ENCODE data around the gene CR1.
A peak's percentile ranks its signal among the peaks of the same experiment; 100 is the strongest.
"Not testable (repeated sequence)": the region's sequence is repeated elsewhere in the genome, so short reads cannot be mapped to it uniquely, and the experiment has no call there.

Gene CR1

DNA sequence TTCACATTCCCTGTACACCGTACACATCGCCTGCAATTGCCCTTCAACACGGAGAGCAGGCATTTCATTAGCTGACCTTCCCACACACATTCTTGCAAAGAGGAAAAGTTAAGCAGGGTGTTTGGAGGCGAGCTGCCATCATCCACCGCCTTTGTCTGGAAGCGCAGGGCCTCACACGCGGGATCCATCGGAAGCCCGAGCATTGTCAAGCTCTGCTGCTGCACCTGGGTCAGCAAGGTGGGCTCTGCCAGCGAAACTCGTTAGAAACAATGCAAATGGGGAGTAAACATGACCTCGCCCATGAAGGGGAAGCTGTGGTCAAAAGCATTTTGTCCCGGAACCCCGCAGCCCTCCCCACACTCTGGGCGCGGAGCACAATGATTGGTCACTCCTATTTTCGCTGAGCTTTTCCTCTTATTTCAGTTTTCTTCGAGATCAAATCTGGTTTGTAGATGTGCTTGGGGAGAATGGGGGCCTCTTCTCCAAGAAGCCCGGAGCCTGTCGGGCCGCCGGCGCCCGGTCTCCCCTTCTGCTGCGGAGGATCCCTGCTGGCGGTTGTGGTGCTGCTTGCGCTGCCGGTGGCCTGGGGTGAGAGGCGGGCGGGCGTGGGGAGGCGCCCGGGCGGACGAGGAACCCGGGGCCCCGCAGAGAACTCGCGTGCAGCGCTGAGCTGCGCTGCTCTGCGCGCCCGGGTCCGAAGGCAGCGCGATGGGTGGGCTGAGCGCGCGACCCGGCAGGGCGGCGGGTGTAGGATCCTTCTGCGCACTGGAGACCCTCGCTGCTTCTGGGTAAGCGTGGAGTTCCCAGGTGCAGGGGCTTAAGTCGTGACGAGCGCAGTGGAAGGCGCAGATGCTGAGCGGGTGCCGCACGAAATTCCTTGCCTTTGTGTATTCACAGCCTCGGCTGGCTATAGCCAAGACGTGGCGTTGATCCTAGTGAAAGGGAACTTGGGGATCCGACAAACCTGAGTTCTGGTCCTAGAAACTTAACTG, at the start of gene CR1:
Gene CR1 (plus strand): TSS at position 357 of the 992 bp plus-strand sequence. CDS start 111 bp downstream, at position 468.
- DNase-seq (ENCODE audit: low read depth): peak; percentile 7

DNA sequence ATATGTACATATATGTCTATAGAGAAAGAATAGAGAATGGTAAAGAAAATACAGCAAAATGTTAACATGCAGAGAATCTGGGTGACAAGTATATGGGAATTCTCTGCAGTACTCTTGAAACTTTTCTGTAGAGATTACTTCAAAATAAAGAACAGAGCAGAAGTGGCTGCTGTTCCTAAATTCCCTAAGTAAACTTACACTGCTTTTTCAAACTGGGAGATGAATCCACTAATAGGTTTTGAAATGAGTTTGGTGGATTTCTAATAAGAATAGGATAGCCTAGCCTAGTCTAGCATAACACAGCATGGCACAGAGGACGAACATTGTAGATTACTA, 42.3 kb upstream of the CR1 start:
- DNase-seq (ENCODE audit: low read depth): no peak

DNA sequence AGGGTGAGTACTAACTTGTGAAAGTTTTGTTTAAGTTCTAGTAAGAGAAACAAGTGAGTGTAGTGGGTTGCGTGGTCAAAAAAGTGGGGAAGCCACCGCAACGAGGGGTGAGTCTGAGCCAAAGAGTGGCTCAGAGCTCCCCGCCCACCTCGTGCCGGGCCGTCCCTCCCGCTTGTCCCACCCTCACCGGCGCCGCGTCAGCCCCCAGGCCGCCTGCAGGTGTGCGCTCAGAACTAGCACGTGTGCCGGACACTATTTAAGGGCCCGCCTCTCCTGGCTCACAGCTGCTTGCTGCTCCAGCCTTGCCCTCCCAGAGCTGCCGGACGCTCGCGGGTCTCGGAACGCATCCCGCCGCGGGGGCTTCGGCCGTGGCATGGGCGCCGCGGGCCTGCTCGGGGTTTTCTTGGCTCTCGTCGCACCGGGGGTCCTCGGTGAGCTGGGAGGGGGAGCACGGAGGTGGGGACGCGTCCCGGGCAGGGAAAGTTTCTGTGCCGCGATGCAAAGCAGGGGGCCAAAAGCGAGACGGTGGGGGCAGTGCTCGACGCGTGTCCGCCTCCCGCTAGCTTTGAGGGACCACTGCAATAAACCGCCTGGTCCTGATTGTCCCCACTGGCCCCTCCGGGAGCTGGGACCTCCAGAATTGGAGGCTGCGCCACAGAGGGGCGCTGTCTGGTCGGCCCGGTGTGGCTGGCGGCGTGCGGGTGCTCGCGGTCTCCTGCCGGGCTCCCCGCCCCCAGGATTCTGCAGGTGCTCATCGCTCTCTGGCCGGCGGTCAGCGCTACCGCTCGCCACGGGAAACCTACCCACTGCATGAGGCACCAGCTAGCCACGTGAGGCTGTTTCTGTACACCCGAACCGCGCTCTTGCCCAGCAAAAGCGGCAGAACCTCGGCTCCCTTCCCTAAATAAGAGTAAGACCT, 41.7 kb upstream of the CR1 start, which contains the start of gene CR2:
Gene CR2 (plus strand): TSS at position 283 of the 919 bp plus-strand sequence. CDS start 91 bp downstream, at position 374.
- no peak for DNase-seq (ENCODE audit: low read depth)

GRCh38 chr1:207455183-207455754, 40.7 kb upstream of the CR1 start:
- no peak for DNase-seq (ENCODE audit: low read depth)

DNA sequence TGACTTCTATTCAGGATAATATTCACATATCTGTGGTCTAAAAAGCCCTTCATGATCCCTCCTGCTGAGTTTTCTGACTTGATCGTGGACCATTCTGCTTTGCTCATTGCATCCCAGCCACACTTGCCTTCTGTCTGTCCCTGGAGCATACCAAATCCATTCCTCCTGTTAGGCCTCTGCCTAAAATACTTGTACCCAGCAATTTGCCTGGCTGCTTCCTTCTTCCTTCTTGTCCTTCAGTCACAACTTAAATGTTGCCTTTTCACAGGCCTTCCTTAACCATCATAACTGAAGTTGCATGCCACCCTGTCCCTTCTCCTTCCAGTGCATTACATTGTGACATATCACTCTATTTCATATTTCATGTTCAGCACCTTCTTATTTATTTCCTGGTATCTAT, 37.5 kb upstream of the CR1 start:
- DNase-seq (ENCODE audit: low read depth): no peak

GRCh38 chr1:207459008-207459407, 36.9 kb upstream of the CR1 start:
- DNase-seq (ENCODE audit: low read depth): no peak

DNA sequence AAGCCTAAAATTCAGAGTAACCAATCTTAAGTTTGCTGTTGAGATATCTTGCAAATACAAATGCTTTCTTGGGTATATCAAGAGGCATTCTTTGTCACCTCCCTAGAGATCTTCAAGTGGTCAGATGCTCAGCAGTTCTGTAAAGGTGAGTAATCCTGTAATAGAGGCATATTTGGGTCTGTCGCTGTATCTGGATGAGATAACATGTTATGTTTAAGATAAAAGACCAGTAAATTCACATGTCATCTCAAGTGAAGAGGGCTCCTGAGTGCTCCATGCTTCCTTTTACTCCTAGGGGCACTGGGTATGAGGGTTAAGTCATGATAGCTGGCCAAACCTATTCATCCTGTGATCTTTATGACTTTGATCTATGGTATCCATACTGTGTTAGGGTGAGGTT, 34.3 kb upstream of the CR1 start:
- no peak for DNase-seq (ENCODE audit: low read depth)

DNA sequence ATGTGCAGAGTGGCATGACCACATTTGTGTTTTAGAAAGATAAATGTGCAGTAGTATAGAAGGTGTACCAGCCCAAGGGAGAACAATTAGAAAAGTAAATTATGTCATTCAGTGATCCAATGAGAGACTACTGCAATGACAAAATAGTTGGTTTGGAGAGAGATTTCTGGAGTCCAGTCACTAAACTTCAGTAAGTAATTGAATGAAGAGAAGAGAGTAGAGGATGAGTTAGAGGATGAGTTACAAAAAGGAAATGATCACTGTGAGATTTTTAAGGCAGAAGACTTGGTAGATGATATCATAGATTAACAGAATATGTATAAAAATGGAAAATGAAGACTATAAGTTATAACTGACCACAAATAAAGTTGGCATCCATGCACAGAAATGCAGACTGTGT, 33.4 kb upstream of the CR1 start:
- no peak for DNase-seq (ENCODE audit: low read depth)

- DNase-seq (ENCODE audit: low read depth): peak; percentile 68
These were observed 32.9 kb upstream of the CR1 start for GRCh38 chr1:207463021-207463420.

GRCh38 chr1:207463571-207463970, 32.4 kb upstream of the CR1 start:
- DNase-seq (ENCODE audit: low read depth): no peak

DNA sequence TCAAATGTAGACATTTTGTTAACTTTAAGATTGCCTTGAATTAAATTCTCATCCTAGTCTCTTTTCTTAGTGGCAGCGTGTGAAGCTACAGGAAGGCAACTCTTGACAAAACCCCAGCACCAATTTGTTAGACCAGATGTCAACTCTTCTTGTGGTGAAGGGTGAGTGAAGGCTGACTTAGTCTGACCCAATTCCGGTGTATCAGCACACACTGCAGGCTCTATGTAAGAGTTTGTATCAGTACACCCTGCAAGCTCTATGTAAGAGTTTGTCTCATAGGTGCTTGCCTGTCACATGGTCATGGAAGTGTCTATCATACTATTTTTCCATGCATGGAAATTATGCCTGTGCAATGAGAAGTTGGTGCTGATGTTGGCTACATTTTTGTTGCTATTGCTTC, 25.0 kb upstream of the CR1 start:
- DNase-seq (ENCODE audit: low read depth): no peak

GRCh38 chr1:207474210-207474609, 21.7 kb upstream of the CR1 start:
- no peak for DNase-seq (ENCODE audit: low read depth)

GRCh38 chr1:207486198-207486597, 9.8 kb upstream of the CR1 start:
- DNase-seq (ENCODE audit: low read depth): no peak

DNA sequence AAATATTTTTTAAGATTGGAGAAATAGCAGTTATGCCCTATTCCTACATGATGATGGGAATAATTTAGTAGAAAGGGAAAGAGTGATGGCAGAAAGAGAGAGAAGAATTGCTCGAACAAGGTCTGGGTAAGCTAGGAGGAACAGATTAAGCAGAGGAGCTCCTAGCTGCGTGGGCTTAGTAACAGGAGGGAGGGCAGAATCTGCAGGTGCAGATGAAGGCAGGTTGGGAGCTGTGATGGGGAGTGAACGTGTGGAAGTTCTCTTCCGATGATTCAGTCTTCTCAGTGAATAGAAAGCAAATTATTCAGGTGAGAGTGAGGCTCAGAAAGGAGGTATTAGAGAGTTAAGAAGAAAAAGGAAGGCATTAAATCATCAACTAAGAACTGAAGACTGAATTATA, 8.3 kb upstream of the CR1 start:
- no peak for DNase-seq (ENCODE audit: low read depth)

DNA sequence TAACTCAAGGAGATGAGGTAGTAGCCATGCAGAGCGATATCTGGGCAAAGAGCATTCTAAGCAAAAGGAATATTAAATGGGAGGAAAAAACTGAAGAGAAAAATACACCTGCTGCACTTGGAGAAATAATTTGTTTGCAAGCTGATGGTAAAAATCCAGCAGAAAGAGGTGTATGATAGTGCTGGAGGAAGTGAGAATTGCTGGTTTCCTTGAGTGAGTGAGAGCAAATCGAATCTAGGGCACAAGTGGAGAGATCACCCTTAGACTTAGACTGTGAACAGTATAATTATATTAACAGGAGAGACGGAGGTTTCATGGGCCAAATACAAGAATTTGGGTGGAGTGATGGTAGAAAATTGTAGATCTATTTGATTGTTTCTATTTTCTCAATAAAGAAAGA, 2.7 kb upstream of the CR1 start:
- no peak for DNase-seq (ENCODE audit: low read depth)

DNA sequence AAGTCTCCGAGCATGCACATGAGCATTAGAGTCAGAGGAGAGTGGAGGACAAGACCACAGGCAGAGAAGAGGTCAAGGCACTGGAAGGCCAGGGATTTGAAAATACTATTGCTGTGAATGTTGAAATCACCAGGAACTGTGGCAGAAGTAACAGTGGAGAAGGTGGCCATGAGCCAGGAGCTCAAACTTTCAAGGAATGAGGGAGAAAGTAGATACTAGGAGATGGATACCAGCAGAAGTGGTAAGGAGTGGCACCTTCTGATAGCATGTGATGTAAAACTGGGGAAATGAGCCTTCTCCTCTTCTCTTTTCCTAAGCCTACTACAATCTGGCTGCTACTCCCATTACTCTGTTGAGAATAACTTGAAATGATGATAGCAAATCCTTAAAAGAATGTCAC, 1.8 kb upstream of the CR1 start:
- DNase-seq (ENCODE audit: low read depth): no peak

DNA sequence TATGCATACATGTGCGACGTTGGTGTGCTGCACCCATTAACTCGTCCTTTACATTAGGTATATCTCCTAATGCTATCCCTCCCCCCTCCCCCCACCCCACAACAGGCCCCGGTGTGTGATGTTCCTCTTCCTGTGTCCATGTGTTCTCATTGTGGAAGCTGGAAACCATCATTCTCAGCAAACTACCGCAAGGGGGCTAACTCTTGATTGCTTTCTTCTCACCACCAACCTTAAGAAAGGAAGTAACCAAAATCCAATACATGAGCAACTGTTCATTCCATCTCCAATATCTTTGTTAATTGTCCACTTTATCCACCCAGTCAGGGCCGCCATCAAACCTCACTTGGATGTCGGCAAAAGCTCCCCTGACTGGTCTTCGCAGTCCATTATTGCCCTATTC, 676 bp upstream of the CR1 start:
- DNase-seq (ENCODE audit: low read depth): not testable (repeated sequence)

DNA sequence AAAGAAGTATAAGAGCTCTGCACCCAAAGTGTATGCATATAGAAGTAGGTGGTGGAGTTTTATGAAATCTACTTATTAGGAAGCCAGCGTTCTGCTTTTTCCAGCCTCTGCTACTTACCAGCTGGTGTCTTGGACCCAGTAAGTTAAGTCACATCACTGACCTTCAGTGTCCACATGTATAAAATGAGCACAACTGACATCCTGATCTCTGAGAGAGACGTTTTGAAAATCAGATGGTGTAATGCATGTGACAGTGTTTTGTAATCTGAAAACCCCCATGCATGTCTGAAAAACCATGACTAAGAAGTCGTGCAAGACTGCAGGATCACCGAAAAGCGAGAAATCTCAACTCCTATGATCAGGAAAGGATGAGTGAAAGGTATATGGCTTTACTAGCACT, 2.0 kb downstream of the CR1 start:
- no peak for DNase-seq (ENCODE audit: low read depth)

DNA sequence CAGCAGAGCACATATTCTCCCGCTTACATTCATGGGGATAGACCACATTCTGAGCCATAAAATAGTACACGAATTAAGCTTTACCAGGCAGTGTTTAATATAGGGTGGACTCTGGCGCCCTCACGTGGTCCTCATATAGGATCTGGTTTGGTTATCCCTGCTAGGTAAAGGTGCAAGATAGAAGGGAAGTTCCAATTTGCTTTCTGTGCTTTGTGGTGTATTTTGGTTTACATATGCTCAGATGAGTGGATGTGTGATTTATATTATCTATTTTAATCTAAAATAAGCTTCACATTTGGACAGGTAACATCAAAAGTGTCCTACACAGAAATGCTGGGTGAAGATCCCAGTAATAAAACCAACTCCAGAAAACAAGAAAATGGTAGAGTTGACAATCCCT, 3.6 kb downstream of the CR1 start:
- DNase-seq (ENCODE audit: low read depth): peak; percentile 68

DNA sequence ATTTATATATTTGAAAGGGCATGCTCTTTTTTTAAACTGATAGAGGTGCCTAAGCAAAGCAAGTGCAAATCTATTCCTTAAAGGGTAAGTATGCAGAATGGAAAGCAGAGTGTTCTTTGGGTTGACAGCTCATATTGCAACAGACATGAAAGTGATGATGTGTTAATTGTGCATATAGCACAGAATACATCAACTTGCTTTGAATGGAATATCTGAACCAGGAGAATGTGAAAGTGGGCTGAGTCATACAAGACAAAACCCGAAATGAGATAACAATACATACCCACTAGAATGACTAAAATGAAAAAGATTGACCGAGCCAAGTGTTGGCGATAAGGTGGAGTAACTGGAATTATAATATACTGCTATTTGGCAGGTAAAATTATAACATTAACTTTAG, 4.3 kb downstream of the CR1 start:
- no peak for DNase-seq (ENCODE audit: low read depth)

DNA sequence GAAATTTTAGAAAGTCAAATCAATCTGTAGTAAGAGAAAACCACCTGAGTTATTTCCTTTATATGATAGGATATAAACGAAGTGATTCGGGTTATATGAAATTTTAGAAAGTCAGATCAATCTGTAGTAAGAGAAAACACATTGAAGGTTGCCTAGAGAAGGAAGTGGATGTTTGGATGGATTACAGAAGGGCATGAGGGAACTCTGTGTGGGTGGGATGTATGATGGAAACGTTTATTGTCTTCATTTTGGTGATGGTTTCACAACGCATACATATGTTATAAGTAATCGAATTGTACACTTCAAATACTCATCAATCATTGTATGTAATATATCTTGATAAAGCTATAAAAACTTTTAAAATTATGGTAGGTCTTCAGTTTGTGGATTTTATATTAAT, 5.1 kb downstream of the CR1 start:
- no peak for DNase-seq (ENCODE audit: low read depth)

DNA sequence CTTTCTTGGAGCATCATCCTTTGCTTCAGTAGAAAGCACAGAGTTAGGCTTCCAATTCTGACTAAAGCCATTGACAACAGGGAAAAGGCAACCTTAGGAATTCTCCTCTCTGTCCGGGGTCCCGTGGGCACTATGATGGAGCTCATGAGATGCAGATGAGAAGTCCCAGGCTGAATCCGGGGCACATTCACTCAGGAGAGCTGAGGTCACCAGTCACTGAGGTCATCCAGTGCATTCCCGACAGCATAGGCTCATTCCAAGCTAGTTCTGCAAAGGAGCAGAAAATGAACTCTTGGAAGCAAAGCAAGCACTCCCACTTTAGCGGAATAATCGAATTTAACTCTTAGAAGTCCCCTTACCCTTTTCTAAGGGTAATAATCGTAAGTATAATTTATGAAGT, 6.8 kb downstream of the CR1 start:
- DNase-seq (ENCODE audit: low read depth): no peak

DNA sequence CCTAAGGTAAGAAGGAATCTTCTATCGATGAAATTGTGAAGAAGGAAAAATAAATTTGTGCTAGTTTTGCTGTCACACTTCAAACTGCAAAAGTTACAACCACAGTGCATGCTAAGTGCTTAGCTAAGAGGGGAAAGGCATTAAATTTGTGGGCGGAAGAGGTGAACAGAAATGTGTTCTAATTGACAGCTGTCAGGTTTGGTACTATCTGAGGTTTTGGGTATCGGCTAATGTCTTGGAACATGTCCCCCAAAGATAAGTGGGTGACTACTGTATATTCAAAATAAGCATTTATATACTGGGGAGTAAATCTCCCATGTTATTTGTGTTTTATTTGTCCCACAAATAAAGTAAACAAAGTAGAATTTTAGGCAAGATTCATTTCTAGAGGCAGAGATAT, 8.0 kb downstream of the CR1 start:
- no peak for DNase-seq (ENCODE audit: low read depth)
